ENCODE data around the gene BRCA2.

The BRCA2 gene

DNA sequence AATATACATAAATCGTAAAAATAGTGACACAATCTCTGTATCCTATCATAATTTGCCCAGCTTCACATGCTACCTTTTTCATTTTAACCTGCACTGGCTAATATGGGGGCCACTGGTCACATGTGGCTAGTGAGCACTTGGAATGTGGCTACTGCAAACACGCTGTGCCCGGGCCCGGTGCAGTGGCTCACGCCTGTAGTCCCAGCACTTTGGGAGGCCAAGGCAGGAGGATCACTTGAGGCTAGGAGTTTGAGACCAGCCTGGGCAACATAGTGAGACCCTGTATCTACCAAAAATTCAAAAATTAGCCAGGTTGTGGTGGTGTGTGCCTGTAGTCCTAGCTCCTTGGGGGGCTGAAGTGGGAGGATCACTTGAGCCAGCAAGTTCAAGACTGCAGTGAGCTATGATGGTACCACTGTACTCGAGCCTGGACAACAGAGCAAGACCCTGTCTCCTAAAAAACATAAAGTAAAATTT is 114.2 kb downstream of the BRCA2 start:
- DNase-seq (ENCODE audit: low spot score): no peak

DNA sequence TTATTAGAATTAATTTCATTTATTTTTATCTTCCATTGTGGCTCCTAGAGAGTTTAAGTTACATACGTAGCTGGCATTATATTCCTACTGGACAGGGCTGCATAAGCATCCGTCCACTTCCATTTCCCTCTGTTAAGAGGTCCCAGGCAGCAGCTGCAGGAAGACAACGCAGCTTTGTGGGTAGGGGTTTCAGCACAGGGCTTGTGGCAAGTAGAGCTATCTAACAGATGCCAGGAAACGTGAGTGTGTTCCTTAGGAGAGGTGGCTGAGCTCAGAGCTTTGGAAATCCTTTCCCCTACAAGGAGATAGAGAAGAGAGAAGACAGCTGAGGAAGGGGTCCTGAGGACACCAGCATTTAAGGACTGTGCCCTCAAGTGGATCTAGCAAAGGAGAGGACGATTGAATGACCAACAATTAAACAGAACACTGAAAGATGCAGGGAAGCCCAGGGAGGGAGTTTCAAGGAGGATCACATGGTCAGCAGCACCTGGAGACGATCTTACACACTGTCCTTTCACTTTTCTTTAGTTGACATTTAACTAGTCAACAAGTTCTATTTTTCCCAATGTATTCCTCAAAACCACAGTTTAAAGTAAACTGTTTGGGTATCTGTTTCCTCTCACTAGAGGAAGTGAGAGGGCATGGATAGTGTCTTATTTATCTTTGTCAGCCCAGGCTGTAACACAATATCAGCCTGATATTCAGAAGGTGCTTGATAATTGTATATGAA is 114.9 kb downstream of the BRCA2 start:
- no peak for DNase-seq (ENCODE audit: low spot score)

DNA sequence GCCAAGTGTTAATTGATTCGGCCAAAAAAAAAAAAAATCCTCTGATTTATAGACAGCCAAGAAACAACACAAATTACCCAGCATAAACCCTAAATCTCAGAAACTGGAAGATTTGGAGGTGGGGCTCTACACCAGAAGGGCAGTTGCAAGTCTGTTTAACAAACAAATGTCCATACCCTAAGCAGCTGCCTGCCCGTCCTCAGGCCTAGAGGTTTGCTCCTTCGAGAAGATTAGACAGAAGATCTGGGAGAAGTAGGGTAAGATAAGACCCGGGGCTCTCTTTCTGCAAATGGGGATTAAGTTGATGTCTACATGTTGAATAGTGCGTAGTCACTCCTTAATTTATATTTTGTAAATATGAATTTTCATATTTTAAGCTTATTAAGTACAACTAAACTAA is 116.1 kb downstream of the BRCA2 start:
- DNase-seq (ENCODE audit: low spot score): no peak

GRCh38 chr13:32432856-32433255 is 117.5 kb downstream of the BRCA2 start:
- no peak for DNase-seq (ENCODE audit: low spot score)

DNA sequence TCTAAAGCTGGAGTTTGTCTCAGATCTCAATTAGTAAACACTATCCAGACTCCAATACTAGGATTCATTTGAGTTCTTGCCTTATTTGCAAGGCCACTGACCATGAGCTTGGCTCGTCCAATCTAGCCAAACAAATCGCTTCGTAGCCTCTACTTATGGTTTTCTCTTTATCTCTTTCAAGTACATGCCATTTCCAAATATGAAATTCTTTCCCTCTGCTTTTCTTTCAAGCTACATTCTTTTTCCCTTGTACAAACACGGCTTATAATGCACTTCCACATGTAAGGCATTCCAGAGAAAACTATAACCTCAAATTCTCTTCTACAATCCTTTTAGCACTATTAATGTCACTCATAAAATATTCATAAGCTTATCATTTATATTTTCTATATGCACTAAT is 123.6 kb downstream of the BRCA2 start:
- DNase-seq (ENCODE audit: low spot score): no peak

DNA sequence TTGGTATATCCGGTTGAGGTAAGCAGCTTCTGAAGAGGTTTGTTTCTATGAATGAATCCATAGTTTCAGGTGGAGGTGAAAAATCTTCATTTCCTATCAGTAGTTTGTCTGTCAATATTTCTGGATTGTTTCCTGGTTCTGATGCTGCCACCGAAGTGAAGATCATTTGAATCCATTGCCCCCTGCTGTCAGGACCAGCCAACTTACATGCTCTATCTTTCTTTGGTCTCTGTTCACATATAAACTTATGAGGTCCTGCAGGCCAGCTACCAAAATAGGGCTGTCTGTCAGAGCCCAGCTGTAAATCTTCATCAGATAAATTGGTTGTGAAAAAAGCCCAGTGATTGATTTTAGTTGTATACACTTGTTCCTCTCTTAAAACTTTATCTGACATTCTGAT is 127.8 kb downstream of the BRCA2 start:
- DNase-seq (ENCODE audit: low spot score): peak; percentile 22

DNA sequence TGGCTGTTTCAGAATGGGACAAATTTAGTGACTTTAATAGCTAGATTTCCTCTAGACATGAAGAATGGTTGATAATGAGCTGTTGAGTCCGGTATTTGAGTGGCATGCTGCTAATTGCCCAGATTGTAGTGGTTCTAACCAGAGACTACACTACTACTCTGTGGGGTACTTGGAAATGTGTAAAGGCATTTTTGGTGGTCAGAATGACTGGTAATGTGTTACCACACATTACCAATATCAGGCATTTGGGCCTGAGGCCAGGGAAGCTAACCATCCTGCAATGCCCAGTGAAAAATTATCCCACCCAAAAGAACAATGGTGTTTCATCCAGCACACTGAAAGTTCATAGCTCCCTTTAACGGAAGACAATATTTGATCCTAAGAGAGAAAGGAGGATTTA is 130.2 kb downstream of the BRCA2 start:
- DNase-seq (ENCODE audit: low spot score): peak; percentile 31

DNA sequence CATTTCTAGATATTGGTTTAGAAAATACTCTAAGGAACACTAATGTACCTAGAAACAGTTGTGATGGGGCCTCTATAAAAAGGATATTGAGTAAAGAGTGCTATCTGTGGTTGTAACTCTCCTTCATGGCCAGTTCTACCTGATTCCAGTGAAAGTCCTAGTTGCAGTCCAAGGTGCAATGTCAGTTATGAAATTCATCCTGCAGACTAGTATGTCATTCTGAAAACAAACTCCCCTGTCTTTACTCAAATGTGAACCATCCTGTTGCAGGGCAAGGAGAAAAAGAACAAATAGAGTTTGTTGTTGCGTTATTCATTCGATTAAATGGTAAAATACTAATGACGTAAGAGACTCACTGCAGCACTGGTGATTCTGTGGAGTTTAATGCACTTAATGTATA is 130.9 kb downstream of the BRCA2 start:
- DNase-seq (ENCODE audit: low spot score): no peak

DNA sequence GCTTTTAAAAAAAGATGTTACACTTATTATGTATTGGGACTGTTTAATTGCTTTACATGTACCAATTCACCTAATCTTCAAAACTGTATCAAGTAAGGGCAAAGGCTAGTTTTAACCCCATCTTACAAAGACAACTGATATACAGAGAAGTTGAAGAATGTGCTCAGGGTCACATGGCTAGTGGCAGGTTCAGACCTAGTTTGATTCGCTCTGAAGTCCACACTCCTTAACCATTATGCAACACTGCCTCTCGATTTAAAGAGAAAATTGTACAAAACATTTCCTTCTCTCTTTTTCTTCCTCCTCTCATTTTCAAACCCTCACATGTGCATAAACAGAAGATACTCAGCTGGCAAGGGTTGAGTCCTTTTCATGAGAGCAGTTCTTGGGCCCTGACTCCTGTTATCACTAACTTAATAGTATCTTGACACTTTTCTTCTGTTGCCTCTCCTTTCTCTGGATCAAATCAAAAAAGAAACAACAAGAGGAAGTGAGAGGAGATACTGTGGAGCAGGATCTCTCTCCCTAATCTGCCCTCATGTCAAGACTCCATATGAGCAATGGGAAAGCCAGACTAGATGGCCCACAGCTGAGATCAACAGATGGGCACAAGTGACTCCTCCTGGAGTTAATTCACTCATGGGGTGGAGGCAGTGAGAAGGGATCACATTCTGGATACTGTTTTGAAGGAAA is 131.6 kb downstream of the BRCA2 start:
- DNase-seq (ENCODE audit: low spot score): no peak

DNA sequence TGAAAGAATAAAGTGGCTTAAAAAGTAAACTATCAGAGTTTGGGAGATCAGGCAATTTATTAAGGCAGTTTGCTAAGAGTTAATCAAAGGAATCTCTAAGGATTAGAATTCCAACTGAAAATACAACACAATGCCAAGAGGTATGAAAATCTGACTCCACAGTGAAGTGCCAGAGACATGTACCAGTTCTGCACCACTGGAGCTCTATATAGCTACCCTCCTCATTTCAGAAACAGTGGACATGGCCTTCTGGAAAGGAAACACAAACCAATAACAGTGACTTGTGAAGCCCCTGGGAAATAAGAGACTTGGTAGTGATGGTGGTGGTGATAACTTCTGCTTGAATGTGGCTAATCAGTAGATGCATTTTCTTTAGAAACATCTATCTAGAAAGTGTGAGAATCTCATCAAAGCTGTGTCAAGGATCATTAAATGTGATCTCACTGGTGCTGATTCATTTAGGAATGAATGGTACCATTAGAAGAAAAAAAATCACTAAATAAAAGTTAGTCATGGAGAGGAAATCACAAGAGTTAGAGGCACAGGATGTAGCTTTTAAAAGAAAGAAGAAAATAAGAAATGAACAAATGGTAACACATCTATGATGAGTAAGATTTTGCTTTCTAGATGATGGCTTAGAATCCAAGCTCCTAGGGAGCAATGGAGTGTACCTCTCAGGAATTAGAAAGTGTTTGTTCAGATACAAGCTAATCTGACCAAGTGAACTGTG is 132.8 kb downstream of the BRCA2 start:
- peak; percentile 76 for DNase-seq (ENCODE audit: low spot score)

- DNase-seq (ENCODE audit: low spot score): no peak
These were observed 133.7 kb downstream of the BRCA2 start for GRCh38 chr13:32448972-32449371.

All from kidney tubule cell (primary cell).